ENCODE results near the gene PROK1.

DNA sequence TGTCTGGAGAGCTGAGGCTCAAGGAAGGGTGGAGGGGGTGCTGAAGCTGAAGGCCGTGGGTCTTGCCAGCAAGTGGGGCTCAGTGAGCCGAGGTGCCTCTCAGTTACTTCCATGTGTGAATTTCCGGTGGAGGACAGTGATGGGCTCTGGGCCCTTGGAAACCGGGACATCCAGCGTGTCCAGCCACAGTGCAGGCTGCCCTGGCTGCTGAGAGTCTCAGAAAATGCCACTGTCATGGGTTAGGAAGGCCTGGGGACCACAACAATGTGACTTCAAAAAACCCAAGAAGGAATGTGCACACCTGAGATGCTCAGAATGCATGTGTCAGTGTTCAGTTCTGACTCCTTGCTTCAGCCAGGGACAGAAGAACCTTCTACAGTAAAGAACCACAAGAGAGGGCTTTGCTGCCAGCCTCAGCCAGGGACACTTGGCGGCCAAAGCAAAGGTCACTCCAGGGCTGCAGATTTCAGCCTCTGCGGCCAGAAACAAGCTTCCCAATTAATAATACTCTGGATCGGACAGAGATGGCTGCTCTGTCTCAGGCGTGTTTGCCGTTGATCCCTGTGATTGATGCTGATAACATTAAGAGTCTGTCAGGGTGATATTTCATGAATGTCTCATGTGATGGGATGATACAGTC is 30.8 kb upstream of the PROK1 start:
- TF ChIP-seq POLR2AphosphoS5 (IDR thresholded peaks at IDR 0.05): no peak
- TF ChIP-seq, protein P1, sequence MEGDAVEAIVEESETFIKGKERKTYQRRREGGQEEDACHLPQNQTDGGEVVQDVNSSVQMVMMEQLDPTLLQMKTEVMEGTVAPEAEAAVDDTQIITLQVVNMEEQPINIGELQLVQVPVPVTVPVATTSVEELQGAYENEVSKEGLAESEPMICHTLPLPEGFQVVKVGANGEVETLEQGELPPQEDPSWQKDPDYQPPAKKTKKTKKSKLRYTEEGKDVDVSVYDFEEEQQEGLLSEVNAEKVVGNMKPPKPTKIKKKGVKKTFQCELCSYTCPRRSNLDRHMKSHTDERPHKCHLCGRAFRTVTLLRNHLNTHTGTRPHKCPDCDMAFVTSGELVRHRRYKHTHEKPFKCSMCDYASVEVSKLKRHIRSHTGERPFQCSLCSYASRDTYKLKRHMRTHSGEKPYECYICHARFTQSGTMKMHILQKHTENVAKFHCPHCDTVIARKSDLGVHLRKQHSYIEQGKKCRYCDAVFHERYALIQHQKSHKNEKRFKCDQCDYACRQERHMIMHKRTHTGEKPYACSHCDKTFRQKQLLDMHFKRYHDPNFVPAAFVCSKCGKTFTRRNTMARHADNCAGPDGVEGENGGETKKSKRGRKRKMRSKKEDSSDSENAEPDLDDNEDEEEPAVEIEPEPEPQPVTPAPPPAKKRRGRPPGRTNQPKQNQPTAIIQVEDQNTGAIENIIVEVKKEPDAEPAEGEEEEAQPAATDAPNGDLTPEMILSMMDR (IDR thresholded peaks at IDR 0.05): no peak
- no peak for TF ChIP-seq POLR2A (IDR thresholded peaks at IDR 0.05)
